ENCODE measurements around the gene MBL2. TPM values are rescaled to one million over a fixed set of nuclear protein-coding genes. Genes with fewer than 3 reads are reported as not detected.

The MBL2 gene
- total RNA-seq, 2 donors from 2014 or later, result not detected

- H3K27me3 ChIP-seq (replicated peaks; ENCODE audit: insufficient read depth), result no peaks in the 10 kb centered on the region
- no peaks in the 10 kb centered on the region for H3K36me3 ChIP-seq
- no peaks in the 10 kb centered on the region for H3K4me1 ChIP-seq (ENCODE audit: control insufficient read depth in 1 of 2, low read depth in 2 of 2)
- DNase-seq (ENCODE audit: low spot score) (no peak), ATAC-seq (ENCODE audit: insufficient number of reproducible peaks, low FRiP score, low read depth) (no peak)
- H3K9me3 ChIP-seq, result no peaks in the 10 kb centered on the region
- no peak overlapping the region for H3K4me3 ChIP-seq
- no peak for TF ChIP-seq CTCF (IDR thresholded peaks at IDR 0.05)
- H3K27ac ChIP-seq, result no peak overlapping the region
Measured at GRCh38 chr10:52778511-52779392, 6.2 kb upstream of the MBL2 start.

- no peak for DNase-seq (ENCODE audit: low spot score)
Measured at GRCh38 chr10:52777414-52777813, 4.8 kb upstream of the MBL2 start.

GRCh38 chr10:52776471-52776903 lies 3.9 kb upstream of the MBL2 start:
- DNase-seq (ENCODE audit: low spot score) (no peak), ATAC-seq (ENCODE audit: insufficient number of reproducible peaks, low FRiP score, low read depth) (no peak)
- Histone ChIP-seq H3K27ac (no peak overlapping the region), H3K9me3 (no peaks in the 10 kb centered on the region), H3K27me3 (replicated peaks; ENCODE audit: insufficient read depth) (no peaks in the 10 kb centered on the region), H3K4me3 (no peak overlapping the region), H3K4me1 (ENCODE audit: control insufficient read depth in 1 of 2, low read depth in 2 of 2) (peaks cover 0 to 5% of the 10 kb centered on the region in 2 donors), H3K36me3 (no peaks in the 10 kb centered on the region)
- no peak for TF ChIP-seq CTCF (IDR thresholded peaks at IDR 0.05)

More at GRCh38 chr10:52777414-52777813, 4.8 kb upstream of the MBL2 start:
- no peaks in the 10 kb centered on the region for H3K9me3 ChIP-seq
- no peak overlapping the region for H3K4me3 ChIP-seq
- H3K27ac ChIP-seq, result no peak overlapping the region
- H3K4me1 ChIP-seq (ENCODE audit: control insufficient read depth in 1 of 2, low read depth in 2 of 2), result no peaks in the 10 kb centered on the region
- ATAC-seq (ENCODE audit: insufficient number of reproducible peaks, low FRiP score, low read depth), result no peak
- no peaks in the 10 kb centered on the region for H3K27me3 ChIP-seq (replicated peaks; ENCODE audit: insufficient read depth)
- H3K36me3 ChIP-seq, result no peaks in the 10 kb centered on the region
- no peak for TF ChIP-seq CTCF (IDR thresholded peaks at IDR 0.05)

- no peak for TF ChIP-seq CTCF (IDR thresholded peaks at IDR 0.05)
- Histone ChIP-seq H3K4me1 (ENCODE audit: control insufficient read depth in 1 of 2, low read depth in 2 of 2) (peaks cover 0 to 5% of the 10 kb centered on the region in 2 donors), H3K36me3 (no peaks in the 10 kb centered on the region), H3K9me3 (no peaks in the 10 kb centered on the region), H3K27ac (no peak overlapping the region), H3K4me3 (no peak overlapping the region), H3K27me3 (replicated peaks; ENCODE audit: insufficient read depth) (no peaks in the 10 kb centered on the region)
- no peak for ATAC-seq (ENCODE audit: insufficient number of reproducible peaks, low FRiP score, low read depth)
- DNase-seq (ENCODE audit: low spot score), result no peak
Measured at GRCh38 chr10:52775132-52775647, 2.6 kb upstream of the MBL2 start.

GRCh38 chr10:52774600-52775106 lies 2.1 kb upstream of the MBL2 start:
- no peak overlapping the region for H3K4me3 ChIP-seq
- TF ChIP-seq CTCF (IDR thresholded peaks at IDR 0.05), result no peak
- H3K9me3 ChIP-seq, result no peaks in the 10 kb centered on the region
- H3K27ac ChIP-seq, result no peak overlapping the region
- no peaks in the 10 kb centered on the region for H3K27me3 ChIP-seq (replicated peaks; ENCODE audit: insufficient read depth)
- no peak for ATAC-seq (ENCODE audit: insufficient number of reproducible peaks, low FRiP score, low read depth)
- no peak for DNase-seq (ENCODE audit: low spot score)
- peaks cover 0 to 5% of the 10 kb centered on the region in 2 donors for H3K4me1 ChIP-seq (ENCODE audit: control insufficient read depth in 1 of 2, low read depth in 2 of 2)
- H3K36me3 ChIP-seq, result no peaks in the 10 kb centered on the region
